Measurements from ENCODE around the gene APOL1.

DNA sequence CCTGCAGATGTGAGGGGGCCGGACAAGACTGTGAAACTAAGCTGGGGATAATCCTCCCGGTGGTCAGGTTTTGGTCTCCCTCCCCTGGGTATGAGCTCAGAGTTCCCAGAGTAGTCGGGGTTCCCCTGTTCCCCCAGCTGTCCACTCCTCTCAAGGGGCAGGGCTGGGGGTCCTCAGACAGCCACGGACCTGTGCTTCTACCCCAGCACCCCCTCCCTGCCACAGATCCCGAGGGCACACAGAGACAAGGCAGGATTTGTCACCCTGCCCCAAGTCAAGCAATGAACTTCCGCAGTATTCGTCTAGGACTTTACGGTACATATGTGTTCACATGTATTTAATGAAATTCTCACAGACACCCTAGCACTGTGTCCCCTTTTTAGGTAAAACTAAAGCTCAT lies 45.2 kb downstream of the APOL1 start:
- no peak for TF ChIP-seq EZH2 (IDR thresholded peaks at IDR 0.05; ENCODE audit: borderline replicate concordance, insufficient read depth, low read depth, low read length, poor library complexity, severe bottlenecking)
- no peak for TF ChIP-seq CTCF (IDR thresholded peaks at IDR 0.05)

Measured in B cell (primary cell).